ENCODE measurements around the gene KRT84.

- TF ChIP-seq CTCF (IDR thresholded peaks at IDR 0.05) (no peak), EP300 (IDR thresholded peaks at IDR 0.05) (no peak)
Observed at GRCh38 chr12:52383331-52383730, 2.1 kb downstream of the KRT84 start.

Data from stomach (tissue), 4 donors.